ENCODE results near the gene DBNDD1. TPM values are rescaled to one million over a fixed set of nuclear protein-coding genes. Genes with fewer than 3 reads are reported as not detected.
A peak's percentile ranks its signal among the peaks of the same experiment; 100 is the strongest.

The DBNDD1 gene
- total and polyA plus RNA-seq, 2 experiments from 2014 or later: 63.3 to 90.8 TPM

DNA sequence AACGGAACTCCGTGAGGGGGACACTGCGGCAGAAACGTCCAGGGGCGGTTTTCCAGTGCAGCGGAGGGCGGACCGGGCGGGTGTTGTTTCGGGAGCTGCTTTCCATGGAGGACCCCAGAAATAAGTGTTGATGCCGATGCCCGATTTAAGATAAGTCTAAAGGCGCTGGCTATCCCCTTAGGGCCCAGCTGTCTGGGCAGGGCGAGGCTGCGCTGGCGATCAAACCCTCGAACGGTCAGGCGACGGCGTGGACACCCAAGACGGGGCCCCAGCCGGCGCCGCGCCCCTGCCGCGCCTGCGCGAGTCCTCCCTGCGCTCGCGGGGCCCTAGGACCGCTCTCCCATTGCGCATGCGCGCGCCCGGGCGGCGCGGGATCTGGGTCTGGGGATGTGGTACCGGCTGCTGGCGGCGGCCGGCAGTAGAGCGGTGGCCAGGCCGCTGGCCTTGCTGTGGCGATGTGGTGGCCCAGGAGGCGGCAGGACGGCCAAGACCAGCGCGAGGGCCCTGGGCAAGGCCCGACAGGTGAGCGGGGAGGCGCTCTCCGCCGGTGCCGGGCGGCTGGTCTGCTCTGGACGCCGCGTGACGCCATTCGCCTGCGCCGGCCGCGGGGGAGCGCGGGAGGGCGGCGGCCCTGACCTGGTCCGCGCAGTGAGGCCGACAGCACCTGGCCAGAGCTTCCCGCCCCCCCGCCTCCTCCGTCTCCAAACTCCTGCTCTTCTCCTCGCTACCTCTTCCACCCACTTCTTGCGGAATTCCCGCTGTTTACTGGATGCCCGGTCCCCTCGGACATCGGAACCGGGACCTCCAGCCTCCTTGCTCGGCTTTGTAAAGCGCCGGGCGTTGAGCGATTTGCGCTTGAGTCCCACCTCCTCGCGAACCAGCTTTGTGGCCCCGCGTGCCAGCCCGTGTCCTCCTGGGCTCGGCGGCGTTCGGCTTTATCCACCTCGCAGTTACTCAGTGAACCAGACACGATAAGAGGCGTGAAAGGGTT lies 46.7 kb downstream of the DBNDD1 start:
- H3K27me3 Mint-ChIP-seq (ENCODE audit: insufficient read depth, low read depth, poor library complexity): peaks cover 24% of the 10 kb centered on the region
- peaks cover 10% of the 10 kb centered on the region; the same call in 1 of the 2 replicates for H4K20me1 ChIP-seq (replicated peaks; ENCODE audit: insufficient read depth)
- H3K4me1 ChIP-seq (ENCODE audit: insufficient read depth): peaks cover 7% of the 10 kb centered on the region; the same call in 1 of the 2 replicates
- peak overlapping the region; percentile 99 for H2AFZ ChIP-seq
- H3K4me2 ChIP-seq: peak overlapping the region; percentile 98
- peaks cover 14% of the 10 kb centered on the region for H3K4me1 Mint-ChIP-seq
- peak; percentile 92 for ATAC-seq
- peaks cover 33% of the 10 kb centered on the region for H3K9me3 Mint-ChIP-seq
- no peaks in the 10 kb centered on the region for H3K9me2 ChIP-seq (ENCODE audit: insufficient read depth)
- H3K4me3 ChIP-seq: peak overlapping the region; percentile 99
- peaks cover 33% of the 10 kb centered on the region for H3K36me3 Mint-ChIP-seq (ENCODE audit: low read depth)
- H3K36me3 ChIP-seq (ENCODE audit: insufficient read depth): no peaks in the 10 kb centered on the region
- H3K79me2 ChIP-seq (replicated peaks; ENCODE audit: insufficient read depth): peaks cover 64% of the 10 kb centered on the region
- H3K4me3 Mint-ChIP-seq: peak overlapping the region; percentile 98
- DNase-seq (ENCODE audit: low spot score): peak; percentile 92
- peak; percentile 97 for TF ChIP-seq CREB1 (CRISPR knock-in tag; IDR thresholded peaks at IDR 0.05; ENCODE audit: low read depth)
- TF ChIP-seq, protein P1, sequence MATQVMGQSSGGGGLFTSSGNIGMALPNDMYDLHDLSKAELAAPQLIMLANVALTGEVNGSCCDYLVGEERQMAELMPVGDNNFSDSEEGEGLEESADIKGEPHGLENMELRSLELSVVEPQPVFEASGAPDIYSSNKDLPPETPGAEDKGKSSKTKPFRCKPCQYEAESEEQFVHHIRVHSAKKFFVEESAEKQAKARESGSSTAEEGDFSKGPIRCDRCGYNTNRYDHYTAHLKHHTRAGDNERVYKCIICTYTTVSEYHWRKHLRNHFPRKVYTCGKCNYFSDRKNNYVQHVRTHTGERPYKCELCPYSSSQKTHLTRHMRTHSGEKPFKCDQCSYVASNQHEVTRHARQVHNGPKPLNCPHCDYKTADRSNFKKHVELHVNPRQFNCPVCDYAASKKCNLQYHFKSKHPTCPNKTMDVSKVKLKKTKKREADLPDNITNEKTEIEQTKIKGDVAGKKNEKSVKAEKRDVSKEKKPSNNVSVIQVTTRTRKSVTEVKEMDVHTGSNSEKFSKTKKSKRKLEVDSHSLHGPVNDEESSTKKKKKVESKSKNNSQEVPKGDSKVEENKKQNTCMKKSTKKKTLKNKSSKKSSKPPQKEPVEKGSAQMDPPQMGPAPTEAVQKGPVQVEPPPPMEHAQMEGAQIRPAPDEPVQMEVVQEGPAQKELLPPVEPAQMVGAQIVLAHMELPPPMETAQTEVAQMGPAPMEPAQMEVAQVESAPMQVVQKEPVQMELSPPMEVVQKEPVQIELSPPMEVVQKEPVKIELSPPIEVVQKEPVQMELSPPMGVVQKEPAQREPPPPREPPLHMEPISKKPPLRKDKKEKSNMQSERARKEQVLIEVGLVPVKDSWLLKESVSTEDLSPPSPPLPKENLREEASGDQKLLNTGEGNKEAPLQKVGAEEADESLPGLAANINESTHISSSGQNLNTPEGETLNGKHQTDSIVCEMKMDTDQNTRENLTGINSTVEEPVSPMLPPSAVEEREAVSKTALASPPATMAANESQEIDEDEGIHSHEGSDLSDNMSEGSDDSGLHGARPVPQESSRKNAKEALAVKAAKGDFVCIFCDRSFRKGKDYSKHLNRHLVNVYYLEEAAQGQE (IDR thresholded peaks at IDR 0.05; ENCODE audit: unreplicated experiment): no peak
- TF ChIP-seq POLR2AphosphoS5 (IDR thresholded peaks at IDR 0.05; ENCODE audit: low read depth): peak; percentile 79
- H3K27ac ChIP-seq (ENCODE audit: low read depth): peak overlapping the region; percentile 94
- H3K27me3 ChIP-seq (ENCODE audit: insufficient read depth): no peaks in the 10 kb centered on the region
- H3F3A ChIP-seq (replicated peaks; ENCODE audit: low read depth): peaks cover 10% of the 10 kb centered on the region; the same call in 1 of the 2 replicates
- peak overlapping the region; percentile 98 for H3K27ac Mint-ChIP-seq

DNA sequence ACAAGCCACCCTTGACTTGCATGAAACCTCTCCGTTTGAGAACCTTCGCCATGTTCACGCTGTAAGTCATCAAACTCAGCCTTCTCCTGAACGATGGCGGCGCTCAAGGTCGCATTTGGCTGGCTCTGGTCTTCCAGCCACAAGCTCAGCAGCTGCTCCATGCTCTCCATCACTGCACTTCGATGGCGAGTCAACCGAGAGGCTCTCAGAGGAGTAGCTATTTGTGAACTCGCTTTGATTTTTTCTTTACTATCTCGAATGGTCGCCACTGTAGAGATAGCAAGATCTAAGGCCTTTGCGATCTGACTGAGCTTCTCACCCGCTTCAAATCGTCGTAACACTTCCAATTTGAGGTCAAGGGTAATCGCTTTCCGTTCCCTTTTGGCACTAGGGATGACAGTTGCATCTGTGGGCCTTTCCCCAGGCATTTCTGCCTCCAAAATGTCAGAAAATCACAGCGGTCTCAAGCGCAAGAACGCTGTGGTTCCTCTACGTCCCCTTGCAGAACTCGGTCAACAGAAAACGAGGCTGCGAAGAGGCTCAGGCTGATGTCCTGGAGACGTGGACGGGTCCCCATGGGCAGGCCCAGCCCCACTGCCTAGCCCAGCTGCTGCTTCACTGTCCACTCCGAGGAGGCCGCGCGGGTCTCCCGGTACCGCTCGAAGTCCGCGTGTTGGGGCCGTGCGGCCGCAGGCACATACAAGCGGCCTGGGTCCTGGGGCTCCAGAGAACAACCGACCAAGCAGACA lies 47.6 kb downstream of the DBNDD1 start:
- Histone ChIP-seq H3K9me2 (ENCODE audit: insufficient read depth) (no peaks in the 10 kb centered on the region), H4K20me1 (replicated peaks; ENCODE audit: insufficient read depth) (peaks cover 8% of the 10 kb centered on the region; the same call in 1 of the 2 replicates), H3K4me1 (ENCODE audit: insufficient read depth) (peaks cover 7% of the 10 kb centered on the region; the same call in 1 of the 2 replicates), H3F3A (replicated peaks; ENCODE audit: low read depth) (peaks cover 10% of the 10 kb centered on the region; the same call in 1 of the 2 replicates), H3K4me3 (peak overlapping the region; percentile 99), H3K36me3 (ENCODE audit: insufficient read depth) (no peaks in the 10 kb centered on the region), H3K4me2 (peak overlapping the region; percentile 98), H3K79me2 (replicated peaks; ENCODE audit: insufficient read depth) (peaks cover 55% of the 10 kb centered on the region), H3K27me3 (ENCODE audit: insufficient read depth) (no peaks in the 10 kb centered on the region), H2AFZ (peak overlapping the region; percentile 99), H3K27ac (ENCODE audit: low read depth) (no peak overlapping the region; the same call in 1 of the 2 replicates)
- Mint-ChIP-seq H3K27me3 (ENCODE audit: insufficient read depth, low read depth, poor library complexity) (peaks cover 24% of the 10 kb centered on the region), H3K27ac (peak overlapping the region; percentile 65; the same call in 1 of the 2 replicates), H3K36me3 (ENCODE audit: low read depth) (peaks cover 33% of the 10 kb centered on the region), H3K9me3 (peaks cover 33% of the 10 kb centered on the region), H3K4me1 (peaks cover 14% of the 10 kb centered on the region), H3K4me3 (peak overlapping the region; percentile 98)
- ATAC-seq: peak; percentile 27
- DNase-seq (ENCODE audit: low spot score): no peak
- TF ChIP-seq STAT1 (IDR thresholded peaks at IDR 0.05; ENCODE audit: unreplicated experiment) (no peak), CREB1 (CRISPR knock-in tag; IDR thresholded peaks at IDR 0.05; ENCODE audit: low read depth) (no peak), ZNF331 (CRISPR knock-in tag; IDR thresholded peaks at IDR 0.05; ENCODE audit: low read depth) (no peak)
- TF ChIP-seq, protein P2, sequence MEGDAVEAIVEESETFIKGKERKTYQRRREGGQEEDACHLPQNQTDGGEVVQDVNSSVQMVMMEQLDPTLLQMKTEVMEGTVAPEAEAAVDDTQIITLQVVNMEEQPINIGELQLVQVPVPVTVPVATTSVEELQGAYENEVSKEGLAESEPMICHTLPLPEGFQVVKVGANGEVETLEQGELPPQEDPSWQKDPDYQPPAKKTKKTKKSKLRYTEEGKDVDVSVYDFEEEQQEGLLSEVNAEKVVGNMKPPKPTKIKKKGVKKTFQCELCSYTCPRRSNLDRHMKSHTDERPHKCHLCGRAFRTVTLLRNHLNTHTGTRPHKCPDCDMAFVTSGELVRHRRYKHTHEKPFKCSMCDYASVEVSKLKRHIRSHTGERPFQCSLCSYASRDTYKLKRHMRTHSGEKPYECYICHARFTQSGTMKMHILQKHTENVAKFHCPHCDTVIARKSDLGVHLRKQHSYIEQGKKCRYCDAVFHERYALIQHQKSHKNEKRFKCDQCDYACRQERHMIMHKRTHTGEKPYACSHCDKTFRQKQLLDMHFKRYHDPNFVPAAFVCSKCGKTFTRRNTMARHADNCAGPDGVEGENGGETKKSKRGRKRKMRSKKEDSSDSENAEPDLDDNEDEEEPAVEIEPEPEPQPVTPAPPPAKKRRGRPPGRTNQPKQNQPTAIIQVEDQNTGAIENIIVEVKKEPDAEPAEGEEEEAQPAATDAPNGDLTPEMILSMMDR (conservative IDR thresholded peaks at IDR 0.05; ENCODE audit: low read depth in 2 of 2): no peak
